Suprapubic skin (tissue), 3 donors: ENCODE data around the gene TNFRSF14.

ENCODE experiments used
- CTCF ChIP-seq, 2 donors: fragments of 200-600 bp in 1 of 2; fragments of 450-650 bp in 1 of 2; sonication (generic) in 1 of 2; IDR thresholded peaks; one replicate each; pipeline ENCODE4 v1.5.1; 2016 to 2019; ENCODE audit warnings: antibody characterized with exemption in 2 of 2, mild to moderate bottlenecking in 1 of 2, moderate library complexity in 1 of 2
- POLR2AphosphoS5 ChIP-seq, 3 donors: sonication (generic); formaldehyde crosslinking; IDR thresholded peaks; one replicate each; pipeline ENCODE4 v1.6.1; 2017; ENCODE audit warnings: antibody characterized with exemption in 3 of 3

- TF ChIP-seq CTCF (IDR thresholded peaks at IDR 0.05): no peak
- no peak for TF ChIP-seq POLR2AphosphoS5 (IDR thresholded peaks at IDR 0.05)
These were observed 21.3 kb upstream of the TNFRSF14 start for GRCh38 chr1:2534687-2535441.
